H1 (cell line): ENCODE results near the gene ZNF74. TPM values are rescaled to one million over a fixed set of nuclear protein-coding genes. Genes with fewer than 3 reads are reported as not detected.

ENCODE experiments used
- CTCF ChIA-PET: fragments of 300-600 bp; sonication (Branson Sonifier 250); formaldehyde crosslinking; loops from one replicate; lab custom pipeline; 2021; ENCODE audit not compliant: partially characterized antibody; lab: Charles Lee
- POLR2A ChIA-PET: fragments of 300-600 bp; sonication (Branson Sonifier 250); formaldehyde crosslinking; loops from one replicate; lab custom pipeline; 2021; ENCODE audit warnings: inconsistent platforms; ENCODE audit not compliant: partially characterized antibody; lab: Charles Lee
- DNase-seq, 2 experiments: peaks; one replicate each; pipeline versions ENCODE4 v3.0.0 to v3.0.0-alpha.2; 2010 to 2022; ENCODE audit warnings: low spot score in 2 of 2, low read depth in 1 of 2, mixed read lengths in 1 of 2
- FAIRE-seq: peaks from 2 replicates; lab custom pipeline; 2011; peaks lifted over from hg19 to GRCh38; lab: Jason Lieb, UNC
- H2AFZ ChIP-seq: 2 replicates; pipeline ENCODE4 v1.8.1; 2012; ENCODE audit warnings: low read length, inconsistent platforms
- H2AK5ac ChIP-seq: 2 replicates; pipeline ENCODE4 v1.6.1; 2013; ENCODE audit warnings: low read depth, low read length
- H2BK120ac ChIP-seq: replicated peaks from 2 replicates; pipeline ENCODE3; 2013; ENCODE audit warnings: low read depth, low read length, inconsistent platforms
- H2BK12ac ChIP-seq: 2 replicates; pipeline ENCODE4 v1.6.1; 2013; ENCODE audit warnings: low read depth, low read length
- H2BK15ac ChIP-seq: 2 replicates; pipeline ENCODE4 v1.6.1; 2013; ENCODE audit warnings: low read length
- H2BK20ac ChIP-seq: 2 replicates; pipeline ENCODE4 v1.6.1; 2013; ENCODE audit warnings: low read length
- H2BK5ac ChIP-seq: 2 replicates; pipeline ENCODE4 v1.6.1; 2013; ENCODE audit warnings: low read depth, low read length
- H3K14ac ChIP-seq: 2 replicates; pipeline ENCODE4 v1.6.1; 2013; ENCODE audit warnings: inconsistent platforms; ENCODE audit not compliant: insufficient read length
- H3K18ac ChIP-seq: 2 replicates; pipeline ENCODE4 v1.6.1; 2013; ENCODE audit warnings: low read length; ENCODE audit errors: extremely low read depth
- H3K23ac ChIP-seq: 2 replicates; pipeline ENCODE4 v1.6.1; 2013; ENCODE audit warnings: inconsistent platforms; ENCODE audit not compliant: insufficient read length
- H3K23me2 ChIP-seq: 2 replicates; pipeline ENCODE4 v1.6.1; 2013; ENCODE audit warnings: low read depth, low read length
- H3K27ac ChIP-seq: 2 replicates; pipeline ENCODE4 v1.6.1; 2011; ENCODE audit warnings: low read depth, low read length, inconsistent platforms
- H3K27me3 ChIP-seq, 4 experiments: replicated peaks in 1 of 4; 1 replicate in 1 of 4; 2 replicates in 3 of 4; pipeline versions ENCODE4 v1.6.1 to v1.8.1; 2011 to 2013; ENCODE audit warnings: low read length in 3 of 4, mild to moderate bottlenecking in 3 of 4, inconsistent platforms in 2 of 4, mixed read lengths in 2 of 4, moderate library complexity in 1 of 4; ENCODE audit not compliant: control insufficient read depth in 3 of 4, insufficient read depth in 3 of 4; ENCODE audit errors: extremely low read depth in 1 of 4
- H3K36me3 ChIP-seq, 4 experiments: 2 replicates each; pipeline versions ENCODE4 v1.6.1 to v1.8.1; 2011 to 2013; ENCODE audit warnings: mild to moderate bottlenecking in 4 of 4, low read length in 3 of 4, moderate library complexity in 2 of 4, control low read depth in 1 of 4, inconsistent platforms in 1 of 4; ENCODE audit not compliant: insufficient read depth in 4 of 4, control insufficient read depth in 2 of 4
- H3K4ac ChIP-seq: replicated peaks from 2 replicates; pipeline ENCODE3; 2013; ENCODE audit warnings: low read length, low read depth, mixed read lengths, inconsistent platforms; ENCODE audit not compliant: insufficient read length
- H3K4me1 ChIP-seq, 4 experiments: replicated peaks in 1 of 4; 1 replicate in 1 of 4; 2 replicates in 3 of 4; pipeline versions ENCODE4 v1.6.1 to v1.8.1; 2011 to 2013; ENCODE audit warnings: low read length in 3 of 4, inconsistent platforms in 2 of 4, mixed read lengths in 1 of 4; ENCODE audit not compliant: insufficient read depth in 4 of 4, control insufficient read depth in 3 of 4
- H3K4me2 ChIP-seq, 2 experiments: 2 replicates each; pipeline versions ENCODE4 v1.6.1 to v1.8.1; 2011 to 2013; ENCODE audit warnings: low read depth in 2 of 2, low read length in 2 of 2, control low read depth in 1 of 2, inconsistent platforms in 1 of 2, mild to moderate bottlenecking in 1 of 2; ENCODE audit not compliant: insufficient read depth in 1 of 2
- H3K4me3 ChIP-seq, 4 experiments: fragments of 200-600, 300-600 bp in 1 of 4; sonication (generic), shearing (Covaris generic), sonication (Bioruptor Twin) in 1 of 4; 2 replicates each; pipeline versions ENCODE4 v1.5.1 to v1.8.1; 2011 to 2016; ENCODE audit warnings: low read length in 4 of 4, low read depth in 3 of 4, control low read depth in 2 of 4, inconsistent platforms in 2 of 4, mild to moderate bottlenecking in 2 of 4, mixed read lengths in 1 of 4, moderate library complexity in 1 of 4; ENCODE audit not compliant: insufficient read depth in 2 of 4; ENCODE audit errors: extremely low read depth in 1 of 4
- H3K56ac ChIP-seq: replicated peaks from 2 replicates; pipeline ENCODE3; 2013; ENCODE audit warnings: low read depth, mild to moderate bottlenecking, mixed read lengths, low read length, inconsistent platforms; ENCODE audit not compliant: insufficient read length
- H3K79me1 ChIP-seq: 2 replicates; pipeline ENCODE4 v1.6.1; 2013; ENCODE audit warnings: low read depth, low read length, control low read depth
- H3K79me2 ChIP-seq, 2 experiments: 2 replicates each; pipeline versions ENCODE4 v1.6.1 to v1.8.1; 2012 to 2013; ENCODE audit warnings: low read length in 2 of 2, mild to moderate bottlenecking in 2 of 2, inconsistent platforms in 1 of 2; ENCODE audit not compliant: insufficient read depth in 2 of 2, control insufficient read depth in 1 of 2
- H3K9ac ChIP-seq, 4 experiments: replicated peaks in 1 of 4; 1 replicate in 1 of 4; 2 replicates in 3 of 4; pipeline versions ENCODE4 v1.6.1 to v1.8.1; 2011 to 2013; ENCODE audit warnings: low read depth in 3 of 4, low read length in 3 of 4, control low read depth in 2 of 4, mild to moderate bottlenecking in 2 of 4, moderate library complexity in 2 of 4, inconsistent platforms in 1 of 4; ENCODE audit errors: extremely low read depth in 1 of 4
- H3K9me3 ChIP-seq, 2 experiments: 2 replicates each; pipeline versions ENCODE4 v1.6.1 to v1.8.1; 2012 to 2013; ENCODE audit warnings: mild to moderate bottlenecking in 2 of 2, moderate library complexity in 2 of 2, control low read depth in 1 of 2, inconsistent platforms in 1 of 2, low read depth in 1 of 2, low read length in 1 of 2, mixed read lengths in 1 of 2; ENCODE audit not compliant: insufficient read depth in 2 of 2
- H4K20me1 ChIP-seq, 2 experiments: replicated peaks in 1 of 2; 2 replicates each; pipeline versions ENCODE3 to v1.8.1; 2011 to 2013; ENCODE audit warnings: inconsistent platforms in 2 of 2, low read length in 2 of 2, mild to moderate bottlenecking in 1 of 2; ENCODE audit not compliant: insufficient read depth in 2 of 2, control insufficient read depth in 1 of 2
- H4K5ac ChIP-seq: 2 replicates; pipeline ENCODE4 v1.6.1; 2013; ENCODE audit warnings: low read length, low read depth, mixed read lengths, inconsistent platforms; ENCODE audit not compliant: insufficient read length
- H4K8ac ChIP-seq: 2 replicates; pipeline ENCODE4 v1.8.0; 2013; ENCODE audit warnings: mild to moderate bottlenecking, moderate library complexity, low read length, inconsistent platforms; ENCODE audit not compliant: insufficient read depth; ENCODE audit errors: extremely low read depth
- H4K91ac ChIP-seq: replicated peaks from 2 replicates; pipeline ENCODE3; 2013; ENCODE audit warnings: low read length, mixed read lengths, inconsistent platforms; ENCODE audit not compliant: insufficient read length
- CEBPB ChIP-seq: IDR thresholded peaks from 2 replicates; pipeline ENCODE4 v1.6.1; 2012; ENCODE audit warnings: low read depth, low read length
- PHF8 ChIP-seq: fragments of 200-600 bp; sonication (generic); conservative IDR thresholded peaks from 2 replicates; pipeline ENCODE4 v1.7.1; 2012; ENCODE audit warnings: low read depth, mild to moderate bottlenecking, inconsistent platforms, low read length, moderate library complexity
- POU5F1 ChIP-seq: IDR thresholded peaks from 2 replicates; pipeline ENCODE4 v1.6.1; 2011; ENCODE audit warnings: low read depth, mild to moderate bottlenecking, low read length, moderate library complexity
- TAF1 ChIP-seq: IDR thresholded peaks from 2 replicates; pipeline ENCODE4 v1.6.1; 2011; ENCODE audit warnings: mild to moderate bottlenecking, low read depth, low read length
- TAF7 ChIP-seq: optimal IDR thresholded peaks from 2 replicates; pipeline ENCODE3; 2011; ENCODE audit warnings: low read depth, mild to moderate bottlenecking, inconsistent platforms, low read length, moderate library complexity, borderline replicate concordance
- ZNF274 ChIP-seq: IDR thresholded peaks from 2 replicates; pipeline ENCODE4 v1.7.0; 2012; ENCODE audit warnings: low read length, borderline replicate concordance; ENCODE audit errors: extremely low read depth
- WGBS, 2 experiments: shearing (Covaris generic) in 1 of 2; methylation state at CpG; one replicate each; pipeline versions ENCODE4 v1.1.6 to v1.1.7; 2013 to 2015; ENCODE audit warnings: low lambda C conversion rate in 2 of 2, mixed read lengths in 2 of 2, inconsistent platforms in 1 of 2, low coverage in 1 of 2, missing lambda C conversion rate in 1 of 2; ENCODE audit not compliant: insufficient replicate concordance in 2 of 2, insufficient coverage in 1 of 2, insufficient read length in 1 of 2; ENCODE audit errors: extremely low coverage in 1 of 2, missing lambda C conversion rate in 1 of 2; 5-methylcytosine and 5-hydroxymethylcytosine counted together
- polyA plus RNA-seq, 7 experiments: library from polyadenylated mRNA; depleted of rRNA in 3 of 7; stranded (reverse) in 5 of 7; unstranded in 2 of 7; fragments of >200 nt in 5 of 7; fragments of 200-250 nt in 2 of 7; gene quantifications; 1 replicate in 5 of 7; 2 replicates in 1 of 7; 4 replicates in 1 of 7; pipeline versions ENCODE4 v1.2.1 to v1.2.3, GENCODE V29; 2011 to 2013; ENCODE audit warnings: missing spikeins in 2 of 7, mixed read lengths in 2 of 7
- total RNA-seq: library from RNA; stranded (reverse); fragmentation: NEBNext Ultra II Directional; extraction: Animal tissue kit (Norgen Biotek cat#: 25700); gene quantifications from 2 replicates; pipeline ENCODE4 v1.2.1, GENCODE V29; 2021
- TF ChIP-seq, protein P1 (sequence below): IDR thresholded peaks from 2 replicates; pipeline ENCODE4 v1.6.1; 2012; ENCODE audit warnings: inconsistent platforms

The ZNF74 gene
- total and polyA plus RNA-seq, 2 of the 8 experiments (the other 6 are each of a cell fraction or from before 2014, with no cell fraction given), result 29.7 to 45.7 TPM

- Histone ChIP-seq H3K23me2 (peaks cover 3% of the 10 kb centered on the region; the same call in 1 of the 2 replicates), H3K18ac (no peak overlapping the region), H3K4me3 (no peak overlapping the region), H3K4me1 (peaks cover 0 to 6% (median 4%) of the 10 kb centered on the region in 4 experiments; a peak in 5 of 7 replicates), H3K27ac (no peak overlapping the region), H4K8ac (no peak overlapping the region), H3K56ac (no peak overlapping the region), H3K79me1 (no peaks in the 10 kb centered on the region), H2BK5ac (no peak overlapping the region), H2BK120ac (no peak overlapping the region), H3K79me2 (no peaks in the 10 kb centered on the region), H3K9ac (no peak overlapping the region), H3K4ac (no peak overlapping the region), H3K23ac (no peak overlapping the region), H2BK20ac (no peak overlapping the region), H4K5ac (no peak overlapping the region), H4K20me1 (no peaks in the 10 kb centered on the region), H3K4me2 (no peak overlapping the region), H3K27me3 (no peaks in the 10 kb centered on the region), H3K14ac (no peak overlapping the region), H2AFZ (no peak overlapping the region), H3K9me3 (no peaks in the 10 kb centered on the region), H3K36me3 (no peaks in the 10 kb centered on the region), H2AK5ac (no peak overlapping the region), H4K91ac (no peak overlapping the region), H2BK15ac (no peak overlapping the region), H2BK12ac (no peak overlapping the region)
- ChIA-PET CTCF (interaction anchor here (0.7 to 1.1 kb wide), 2 partner anchors 72 to 614 kb away, joined by 3 read pairs; no protein-coding TSS in a partner anchor), POLR2A (no interaction called here)
- DNase-seq (no peak), FAIRE-seq (no peak)
- no peak for TF ChIP-seq ZNF274
- no peak for TF ChIP-seq CEBPB
- TF ChIP-seq TAF1, result no peak
- TF ChIP-seq PHF8, result no peak
- TF ChIP-seq, protein P1, sequence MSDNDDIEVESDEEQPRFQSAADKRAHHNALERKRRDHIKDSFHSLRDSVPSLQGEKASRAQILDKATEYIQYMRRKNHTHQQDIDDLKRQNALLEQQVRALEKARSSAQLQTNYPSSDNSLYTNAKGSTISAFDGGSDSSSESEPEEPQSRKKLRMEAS, result no peak
- no peak for TF ChIP-seq POU5F1
- no peak for TF ChIP-seq TAF7
- 84% methylated on average over 6 of the region's 6 CpGs; no CpG with 5 or more reads in 1 of the 2 experiments for WGBS, 2 experiments
These were observed 4.7 kb upstream of the ZNF74 start for GRCh38 chr22:20389288-20389687.
